Activated CD4-positive, alpha-beta memory T cell treated with anti-CD3 and anti-CD28 coated beads, Interleukin-2, amount 10 ng/mL, durations not matched to agents 7 days and 5 days (primary cell): ENCODE measurements around the gene ZNF775. TPM values are rescaled to one million over a fixed set of nuclear protein-coding genes. Genes with fewer than 3 reads are reported as not detected.

Experiments
- CTCF ChIA-PET: fragments of 350-600 bp; sonication (Branson Sonifier 250); formaldehyde crosslinking; loops from one replicate; lab custom pipeline; 2021; ENCODE audit warnings: antibody characterized with exemption, inconsistent platforms; lab: Charles Lee
- POLR2A ChIA-PET: fragments of 350-600 bp; sonication (Branson Sonifier 250); formaldehyde crosslinking; loops from one replicate; lab custom pipeline; 2021; ENCODE audit warnings: antibody characterized with exemption; lab: Charles Lee
- DNase-seq: peaks from one replicate; pipeline ENCODE4 v3.0.0-alpha.2; 2020
- H3K27ac Mint-ChIP-seq: one replicate; pipeline ENCODE4 v1.8.0; 2021; ENCODE audit warnings: mild to moderate bottlenecking, mixed read lengths
- H3K27me3 Mint-ChIP-seq: one replicate; pipeline ENCODE4 v1.8.0; 2021; ENCODE audit warnings: mixed read lengths
- H3K36me3 Mint-ChIP-seq: one replicate; pipeline ENCODE4 v1.8.0; 2021; ENCODE audit warnings: low read depth, mixed read lengths
- H3K4me1 Mint-ChIP-seq: one replicate; pipeline ENCODE4 v1.8.0; 2021; ENCODE audit warnings: mixed read lengths
- H3K4me3 Mint-ChIP-seq: one replicate; pipeline ENCODE4 v1.8.0; 2021; ENCODE audit warnings: mild to moderate bottlenecking, mixed read lengths
- H3K9me3 Mint-ChIP-seq: one replicate; pipeline ENCODE4 v1.8.0; 2021; ENCODE audit warnings: mixed read lengths
- total RNA-seq, 2 experiments: library from RNA; stranded (reverse); gene quantifications; one replicate each; pipeline ENCODE4 v1.2.3, GENCODE V29; 2021

The ZNF775 gene
- total RNA-seq, 2 experiments from 2014 or later, result 6.4 to 7.1 TPM

- peaks cover 4% of the 10 kb centered on the region for H3K36me3 Mint-ChIP-seq
- no peak overlapping the region for H3K27ac Mint-ChIP-seq
- DNase-seq, result no peak
- H3K27me3 Mint-ChIP-seq, result peaks cover 18% of the 10 kb centered on the region
- CTCF ChIA-PET, result interaction anchor here (0.8 kb wide), 1 partner anchor 419 kb away, joined by 3 read pairs; no protein-coding TSS in a partner anchor
- POLR2A ChIA-PET, result no interaction called here
- H3K4me1 Mint-ChIP-seq, result no peaks in the 10 kb centered on the region
- no peaks in the 10 kb centered on the region for H3K9me3 Mint-ChIP-seq
- H3K4me3 Mint-ChIP-seq, result no peak overlapping the region
Measured at GRCh38 chr7:150338166-150338829, 40.8 kb upstream of the ZNF775 start.

- ChIA-PET CTCF (no interaction called here), POLR2A (no interaction called here)
- H3K36me3 Mint-ChIP-seq, result peaks cover 4% of the 10 kb centered on the region
- peaks cover 26% of the 10 kb centered on the region for H3K27me3 Mint-ChIP-seq
- no peak for DNase-seq
- no peaks in the 10 kb centered on the region for H3K9me3 Mint-ChIP-seq
- H3K4me3 Mint-ChIP-seq, result no peak overlapping the region
- no peak overlapping the region for H3K27ac Mint-ChIP-seq
- H3K4me1 Mint-ChIP-seq, result no peaks in the 10 kb centered on the region
Measured at GRCh38 chr7:150339409-150339809, 39.7 kb upstream of the ZNF775 start.

DNA sequence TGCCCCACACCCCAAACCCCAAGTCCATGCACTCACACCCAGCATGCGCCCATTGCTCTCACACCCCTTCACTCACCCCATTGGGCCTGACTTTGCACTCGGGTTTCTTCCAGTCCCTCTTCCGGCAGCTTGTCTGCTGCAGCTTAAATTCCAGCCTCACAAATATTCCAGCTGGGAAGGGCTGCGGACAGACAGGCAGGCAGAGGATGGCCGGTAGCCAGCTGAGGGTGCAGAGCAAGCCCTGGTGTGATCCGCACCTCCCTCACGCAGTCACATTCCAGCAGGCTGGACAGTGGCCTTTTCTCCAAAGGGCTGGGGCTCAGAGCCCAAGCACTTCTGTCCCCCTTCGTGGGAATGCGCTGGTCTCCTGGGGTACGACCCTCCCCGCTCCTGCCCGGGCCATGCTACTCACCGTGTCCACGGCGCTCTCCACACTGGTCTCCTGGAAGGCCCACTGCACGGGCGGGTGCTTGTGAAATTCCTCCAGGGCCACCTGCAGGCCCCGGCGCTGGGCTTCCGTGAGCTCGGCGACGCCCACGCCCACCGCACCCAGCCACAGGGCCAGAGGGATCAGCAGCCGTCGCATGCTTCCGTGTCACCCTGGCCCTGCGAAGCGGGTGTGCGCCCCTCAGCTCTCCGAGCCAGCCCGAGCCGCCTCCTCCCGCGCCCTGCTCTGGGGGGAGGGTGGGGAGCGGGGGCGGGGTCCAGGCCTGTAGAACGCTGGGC lies 38.9 kb upstream of the ZNF775 start:
- no peaks in the 10 kb centered on the region for H3K4me1 Mint-ChIP-seq
- ChIA-PET POLR2A (no interaction called here), CTCF (no interaction called here)
- peaks cover 28% of the 10 kb centered on the region for H3K27me3 Mint-ChIP-seq
- no peak overlapping the region for H3K4me3 Mint-ChIP-seq
- DNase-seq, result no peak
- H3K9me3 Mint-ChIP-seq, result no peaks in the 10 kb centered on the region
- peaks cover 4% of the 10 kb centered on the region for H3K36me3 Mint-ChIP-seq
- H3K27ac Mint-ChIP-seq, result no peak overlapping the region

- H3K27ac Mint-ChIP-seq, result no peak overlapping the region
- H3K4me1 Mint-ChIP-seq, result no peaks in the 10 kb centered on the region
- no peak overlapping the region for H3K4me3 Mint-ChIP-seq
- H3K27me3 Mint-ChIP-seq, result peaks cover 28% of the 10 kb centered on the region
- no peaks in the 10 kb centered on the region for H3K9me3 Mint-ChIP-seq
- CTCF ChIA-PET, result no interaction called here
- peaks cover 4% of the 10 kb centered on the region for H3K36me3 Mint-ChIP-seq
- POLR2A ChIA-PET, result no interaction called here
- no peak for DNase-seq
Measured at GRCh38 chr7:150340875-150341262, 38.3 kb upstream of the ZNF775 start.

DNA sequence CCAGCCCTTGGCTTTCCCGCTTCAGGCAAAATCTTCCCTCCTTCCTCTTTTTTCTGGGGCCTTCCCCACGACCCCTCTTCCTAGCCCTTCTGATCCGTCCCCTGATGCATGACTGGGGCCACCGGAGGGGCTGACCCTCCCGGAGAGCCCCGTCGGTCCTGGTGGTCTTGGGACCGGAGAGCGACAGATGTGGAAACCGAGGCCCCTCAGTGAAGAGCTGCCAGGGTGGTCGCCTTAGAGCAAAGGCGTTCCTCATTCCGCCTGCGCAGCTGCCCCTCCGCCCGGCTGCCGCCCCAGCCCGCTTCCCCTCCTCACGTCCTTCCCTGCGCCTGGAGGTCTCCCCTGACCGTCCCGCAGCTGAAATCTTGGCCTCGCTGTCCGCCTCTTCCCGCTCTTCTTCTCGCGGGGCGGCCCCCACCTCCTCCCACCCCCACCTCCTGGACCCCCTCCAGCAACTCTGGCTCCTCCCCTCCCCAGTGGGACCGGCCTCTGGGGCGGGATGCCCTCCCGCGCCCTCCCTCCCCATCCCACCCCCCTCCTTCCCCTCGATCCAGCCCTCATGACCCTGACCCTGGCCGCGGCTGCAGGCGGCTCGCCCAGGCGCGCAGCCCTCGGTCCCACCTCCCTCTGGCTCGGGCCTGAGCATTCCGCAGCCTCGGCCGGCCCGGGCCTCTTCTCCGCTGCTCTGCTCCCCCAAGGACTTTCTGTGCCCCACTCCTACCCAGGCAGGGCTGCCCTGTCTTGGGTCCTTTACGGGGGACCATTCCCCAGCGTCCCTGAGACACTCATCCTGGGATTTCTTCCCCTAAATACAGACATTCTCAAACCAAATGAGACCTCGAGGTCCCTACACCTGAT lies 37.6 kb upstream of the ZNF775 start, which contains the start of gene RARRES2:
Gene RARRES2, minus strand, starts transcription at position 367 of the 858 bp plus-strand sequence. CDS start 1,020 bp downstream, outside the sequence.
- H3K27me3 Mint-ChIP-seq, result peaks cover 33% of the 10 kb centered on the region
- no peak within 1 kb of the TSS for H3K27ac Mint-ChIP-seq
- H3K4me3 Mint-ChIP-seq, result no peak within 1 kb of the TSS
- H3K36me3 Mint-ChIP-seq, result peaks cover 4% of the 10 kb centered on the region
- ChIA-PET CTCF (no interaction called here), POLR2A (no interaction called here)
- no peaks in the 10 kb centered on the region for H3K9me3 Mint-ChIP-seq
- H3K4me1 Mint-ChIP-seq, result no peaks in the 10 kb centered on the region
- DNase-seq, result no peak

DNA sequence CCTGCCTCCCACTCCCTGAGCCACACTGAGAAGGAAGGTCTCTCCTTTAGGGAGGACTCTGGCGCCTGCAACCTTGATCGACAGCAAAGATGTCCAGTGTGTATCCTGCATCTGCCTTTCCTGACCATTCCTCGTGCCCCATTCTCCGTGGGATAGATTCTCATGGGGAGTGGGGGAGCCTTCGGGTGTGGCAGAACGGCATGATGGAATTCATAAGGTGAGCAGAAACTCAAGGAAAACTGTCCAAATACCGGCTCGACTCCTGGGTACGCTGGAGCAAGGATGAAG lies 37.1 kb upstream of the ZNF775 start:
- no peaks in the 10 kb centered on the region for H3K4me1 Mint-ChIP-seq
- DNase-seq, result no peak
- peaks cover 4% of the 10 kb centered on the region for H3K36me3 Mint-ChIP-seq
- CTCF ChIA-PET, result no interaction called here
- no peak overlapping the region for H3K27ac Mint-ChIP-seq
- POLR2A ChIA-PET, result no interaction called here
- no peak overlapping the region for H3K4me3 Mint-ChIP-seq
- peaks cover 36% of the 10 kb centered on the region for H3K27me3 Mint-ChIP-seq
- H3K9me3 Mint-ChIP-seq, result no peaks in the 10 kb centered on the region

GRCh38 chr7:150343225-150343624 lies 35.9 kb upstream of the ZNF775 start:
- Mint-ChIP-seq H3K36me3 (peaks cover 2% of the 10 kb centered on the region), H3K27ac (no peak overlapping the region), H3K4me3 (no peak overlapping the region), H3K9me3 (no peaks in the 10 kb centered on the region), H3K4me1 (no peaks in the 10 kb centered on the region), H3K27me3 (peaks cover 36% of the 10 kb centered on the region)
- POLR2A ChIA-PET, result interaction anchor here (1.0 kb wide), 1 partner anchor 20 kb away, joined by 3 read pairs; the partner anchor contains the start of genes ACTR3C and LRRC61
- no peak for DNase-seq
- CTCF ChIA-PET, result no interaction called here

GRCh38 chr7:150344299-150344698 lies 34.8 kb upstream of the ZNF775 start:
- ChIA-PET CTCF (no interaction called here), POLR2A (no interaction called here)
- Mint-ChIP-seq H3K36me3 (peaks cover 2% of the 10 kb centered on the region), H3K4me1 (no peaks in the 10 kb centered on the region), H3K4me3 (no peak overlapping the region), H3K9me3 (no peaks in the 10 kb centered on the region), H3K27me3 (peaks cover 36% of the 10 kb centered on the region), H3K27ac (no peak overlapping the region)
- no peak for DNase-seq

GRCh38 chr7:150345012-150345411 lies 34.1 kb upstream of the ZNF775 start:
- no peak overlapping the region for H3K27ac Mint-ChIP-seq
- peaks cover 32% of the 10 kb centered on the region for H3K27me3 Mint-ChIP-seq
- POLR2A ChIA-PET, result no interaction called here
- DNase-seq, result no peak
- peaks cover 2% of the 10 kb centered on the region for H3K36me3 Mint-ChIP-seq
- no peaks in the 10 kb centered on the region for H3K9me3 Mint-ChIP-seq
- H3K4me1 Mint-ChIP-seq, result no peaks in the 10 kb centered on the region
- CTCF ChIA-PET, result interaction anchor here (1.3 kb wide), 1 partner anchor 12 kb away, joined by 4 read pairs; no protein-coding TSS in a partner anchor
- H3K4me3 Mint-ChIP-seq, result no peak overlapping the region

- ChIA-PET CTCF (no interaction called here), POLR2A (no interaction called here)
- no peaks in the 10 kb centered on the region for H3K9me3 Mint-ChIP-seq
- H3K4me1 Mint-ChIP-seq, result no peaks in the 10 kb centered on the region
- no peak overlapping the region for H3K4me3 Mint-ChIP-seq
- H3K27me3 Mint-ChIP-seq, result peaks cover 29% of the 10 kb centered on the region
- no peak overlapping the region for H3K27ac Mint-ChIP-seq
- no peak for DNase-seq
- H3K36me3 Mint-ChIP-seq, result peaks cover 2% of the 10 kb centered on the region
Measured at GRCh38 chr7:150346922-150347321, 32.2 kb upstream of the ZNF775 start.

DNA sequence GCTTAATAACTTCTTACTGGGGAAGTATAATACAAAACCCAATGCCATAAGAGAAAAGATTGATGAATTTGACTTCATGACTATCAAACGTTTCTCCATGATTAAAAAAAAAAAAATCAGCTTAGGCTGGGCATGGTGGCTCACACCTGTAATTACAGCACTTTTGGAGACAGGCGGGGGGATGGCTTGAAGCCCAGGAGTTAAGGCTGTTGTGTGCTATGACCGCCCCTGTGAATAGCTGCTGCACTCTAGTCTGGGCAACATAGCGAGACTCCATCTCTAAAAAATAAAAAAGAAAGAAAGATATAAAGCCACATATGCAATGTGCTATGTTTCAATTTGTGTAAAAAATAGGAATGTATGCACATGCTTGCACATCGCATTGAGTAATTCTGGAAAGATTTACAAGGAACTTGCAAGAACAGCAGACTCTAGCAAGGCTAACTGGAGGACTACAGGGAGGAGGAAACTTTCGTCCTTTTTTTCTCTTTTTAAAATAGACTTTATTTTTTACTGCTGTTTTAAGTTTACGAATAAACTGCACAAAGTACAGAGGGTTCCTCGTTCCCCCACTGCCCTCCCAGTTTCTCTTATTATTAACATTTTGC lies 27.4 kb upstream of the ZNF775 start:
- peaks cover 11% of the 10 kb centered on the region for H3K4me1 Mint-ChIP-seq
- ChIA-PET CTCF (no interaction called here), POLR2A (no interaction called here)
- H3K9me3 Mint-ChIP-seq, result no peaks in the 10 kb centered on the region
- no peaks in the 10 kb centered on the region for H3K36me3 Mint-ChIP-seq
- H3K27me3 Mint-ChIP-seq, result peaks cover 1% of the 10 kb centered on the region
- H3K27ac Mint-ChIP-seq, result no peak overlapping the region
- DNase-seq, result no peak
- H3K4me3 Mint-ChIP-seq, result no peak overlapping the region

DNA sequence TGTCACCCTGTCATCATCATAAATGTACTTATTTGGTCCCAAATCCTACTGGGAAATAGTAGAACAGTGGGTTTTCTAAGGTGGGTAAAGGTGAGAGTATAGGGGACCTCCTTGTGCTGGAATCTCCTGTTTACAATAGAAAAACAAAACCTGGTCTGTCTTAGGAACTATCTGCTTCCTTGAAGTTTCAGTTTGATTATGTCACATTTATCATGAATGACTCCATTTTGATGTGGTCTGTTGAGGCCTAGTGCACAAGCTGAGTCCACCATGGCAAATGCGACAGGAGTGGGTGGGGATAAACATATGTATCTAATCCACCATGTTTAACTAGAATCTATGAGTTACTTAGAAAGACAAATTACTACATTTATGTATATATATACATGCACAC lies 23.5 kb upstream of the ZNF775 start:
- Mint-ChIP-seq H3K27ac (no peak overlapping the region), H3K36me3 (peaks cover 3% of the 10 kb centered on the region), H3K9me3 (peaks cover 3% of the 10 kb centered on the region), H3K4me1 (peaks cover 43% of the 10 kb centered on the region), H3K4me3 (no peak overlapping the region), H3K27me3 (no peaks in the 10 kb centered on the region)
- DNase-seq, result no peak
- POLR2A ChIA-PET, result interaction anchor here (0.9 kb wide), 1 partner anchor 50 kb away, joined by 3 read pairs; a partner anchor contains a TSS
- CTCF ChIA-PET, result interaction anchor here (0.7 to 3.6 kb wide), 15 partner anchors 11 to 424 kb away, joined by 3 to 17 read pairs (median 5); partner anchors contain the start of genes REPIN1 and ZNF775
